HG03025 (cell line): ENCODE measurements around the gene LELP1.
"Not testable (repeated sequence)": the region's sequence is repeated elsewhere in the genome, so short reads cannot be mapped to it uniquely, and the experiment has no call there.

Experiments used
- ATAC-seq: cut with Tn5 transposase; IDR thresholded peaks from one replicate; pipeline ENCODE4 v1.9.1; 2021; ENCODE audit warnings: mild to moderate bottlenecking, moderate library complexity; ENCODE audit not compliant: unreplicated experiment, low FRiP score

Gene LELP1

DNA sequence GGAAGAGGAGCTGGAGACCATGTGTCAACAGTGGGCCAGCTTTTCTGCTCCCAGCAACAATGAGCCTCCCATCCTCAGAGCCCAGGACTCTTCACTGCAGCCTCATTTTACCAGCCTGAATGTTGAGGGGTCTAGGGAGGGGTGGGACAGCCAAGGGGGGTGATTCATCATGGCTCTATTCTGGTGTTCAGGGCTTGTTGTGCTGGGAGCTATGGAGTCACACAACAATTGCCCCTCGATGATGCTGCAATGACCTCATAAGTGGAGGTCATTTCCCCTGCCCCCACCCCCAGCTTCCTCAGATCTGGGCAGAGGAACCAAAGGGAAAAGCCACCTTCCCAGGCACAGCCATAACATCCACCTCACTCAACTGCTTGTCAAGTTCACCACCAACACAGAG, at the start of gene LELP1:
Gene LELP1 (plus strand): TSS at position 301 of the 400 bp plus-strand sequence. CDS start 1,278 bp downstream, outside the sequence.
- ATAC-seq = no peak

DNA sequence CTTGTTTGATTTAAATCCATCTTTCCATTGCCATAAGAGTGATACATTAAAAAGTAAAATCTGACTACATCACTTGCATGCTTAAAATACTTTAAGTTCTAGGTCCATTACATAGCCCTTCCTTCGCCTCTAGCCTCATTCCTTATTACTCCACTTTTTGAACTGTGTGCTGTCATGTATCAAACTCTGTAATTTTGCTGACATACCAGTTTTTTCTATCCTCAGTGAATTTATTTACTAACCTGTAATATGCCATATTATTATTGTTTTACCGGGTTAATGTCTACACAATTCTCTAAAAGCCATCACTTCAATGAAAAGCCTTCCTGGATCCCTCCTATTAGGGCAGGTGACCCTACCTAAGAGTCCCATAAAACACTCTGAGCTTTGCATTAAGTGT, 47.7 kb upstream of the LELP1 start:
- no peak for ATAC-seq

DNA sequence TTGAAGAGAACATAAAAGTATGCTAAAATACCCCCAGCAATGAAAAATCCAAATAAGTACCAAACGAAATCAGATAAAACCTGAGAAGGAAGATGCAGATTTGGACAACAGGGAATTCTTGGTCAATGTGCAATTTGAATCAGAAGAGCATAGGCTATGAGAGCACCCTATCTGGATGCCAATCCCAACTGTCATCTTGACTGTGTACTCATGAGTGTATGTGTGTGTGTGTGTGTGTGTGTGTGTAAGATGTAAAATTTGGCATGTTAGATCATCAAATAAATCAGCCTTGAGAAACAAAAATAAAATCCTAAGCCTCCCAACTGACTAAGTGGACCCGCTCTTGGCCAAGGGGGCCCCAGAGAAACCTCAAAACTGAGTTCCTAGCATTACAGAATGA, 34.5 kb upstream of the LELP1 start:
- ATAC-seq = no peak

DNA sequence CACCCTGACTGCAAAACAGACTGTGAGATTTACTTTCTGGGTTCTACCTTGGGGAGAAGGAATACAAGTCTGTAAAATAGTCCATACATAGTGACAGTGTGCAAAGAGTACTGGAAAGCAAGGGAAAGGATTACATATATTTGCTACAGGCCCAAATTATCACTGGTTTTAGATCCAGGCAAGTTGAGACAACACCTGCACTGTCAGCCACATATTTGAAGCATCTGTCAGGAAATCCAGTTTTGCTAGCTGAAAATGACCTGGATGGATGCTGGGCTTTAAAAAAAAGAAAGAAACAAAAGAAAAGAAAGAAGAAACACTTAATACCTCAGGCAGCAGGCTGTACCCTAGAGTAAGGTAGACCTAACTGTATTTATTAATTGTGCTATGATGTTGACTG, 28.6 kb upstream of the LELP1 start:
- ATAC-seq = no peak

DNA sequence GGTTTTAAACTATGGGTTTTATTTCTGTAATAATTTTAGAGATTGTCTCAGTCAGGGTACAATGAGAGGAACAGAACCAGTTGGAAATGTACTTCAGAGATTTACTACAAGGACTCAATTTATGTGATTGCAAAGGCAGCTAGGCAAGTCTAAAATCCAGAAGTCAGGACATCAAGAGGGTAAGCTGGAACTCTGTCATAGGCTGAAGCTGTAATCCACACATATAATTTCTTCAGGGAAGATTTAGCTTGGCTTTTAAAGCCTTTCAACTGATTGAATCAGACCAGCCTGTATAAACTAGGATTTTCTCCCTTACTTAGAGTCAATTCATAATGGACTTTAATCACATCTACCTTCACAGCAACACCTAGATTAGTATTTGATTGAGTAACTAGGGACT, 24.3 kb upstream of the LELP1 start:
- ATAC-seq = no peak

DNA sequence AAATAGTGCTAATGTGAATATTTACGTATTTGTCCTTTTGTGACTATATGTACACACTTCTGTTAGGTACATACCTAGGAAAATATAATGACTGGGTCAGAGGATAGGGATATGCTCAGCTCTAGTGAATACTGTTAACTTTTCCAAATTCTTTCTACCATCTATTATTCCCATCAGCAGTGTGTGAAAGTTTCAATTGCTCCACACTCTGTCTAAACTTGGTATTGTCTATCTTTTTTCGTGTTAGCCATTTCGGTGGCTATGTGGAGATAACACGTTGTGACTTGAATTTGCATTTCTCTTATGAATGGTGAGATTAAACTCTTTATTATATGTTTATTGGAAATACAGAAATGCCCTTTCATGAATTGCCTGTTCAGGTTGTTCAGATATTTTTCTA, 22.7 kb upstream of the LELP1 start:
- ATAC-seq = no peak

DNA sequence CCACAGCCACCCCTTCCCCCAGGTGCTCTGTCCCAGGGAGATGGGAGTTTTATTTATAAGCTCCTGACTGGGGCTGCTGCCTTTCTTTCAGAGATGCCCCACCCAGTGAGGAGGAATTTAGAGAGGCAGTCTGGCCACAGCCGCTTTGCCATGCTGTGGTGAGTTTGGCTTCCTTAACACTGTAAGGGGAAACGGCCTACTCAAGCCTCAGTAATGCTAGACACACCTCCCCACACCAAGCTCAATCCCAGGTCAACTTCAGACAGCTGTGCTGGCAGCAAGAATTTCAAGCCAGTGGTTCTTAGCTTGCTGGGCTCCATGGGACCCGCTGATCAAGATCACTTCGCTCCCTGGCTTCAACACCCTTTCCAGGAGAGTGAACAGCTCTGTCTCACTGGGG, 14.9 kb upstream of the LELP1 start:
- ATAC-seq = not testable (repeated sequence)

DNA sequence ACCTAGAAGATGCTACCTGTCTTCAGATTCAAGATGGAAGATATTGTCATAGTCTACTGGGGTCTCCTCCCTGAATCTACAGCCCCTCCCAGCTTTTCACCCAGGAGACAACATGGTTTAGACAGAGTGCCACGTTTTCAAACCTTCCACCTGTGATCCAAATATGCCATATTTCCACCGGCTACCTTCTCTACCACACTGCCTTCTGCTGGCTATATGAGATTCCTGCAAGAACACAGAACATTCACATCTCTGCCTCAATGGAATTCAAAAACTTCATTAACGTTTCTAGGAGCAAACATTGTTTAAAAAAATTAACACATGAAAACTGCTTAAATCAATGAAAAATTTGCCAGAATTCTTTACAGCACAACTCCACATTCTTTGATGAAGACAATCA, 12.9 kb upstream of the LELP1 start:
- no peak for ATAC-seq

DNA sequence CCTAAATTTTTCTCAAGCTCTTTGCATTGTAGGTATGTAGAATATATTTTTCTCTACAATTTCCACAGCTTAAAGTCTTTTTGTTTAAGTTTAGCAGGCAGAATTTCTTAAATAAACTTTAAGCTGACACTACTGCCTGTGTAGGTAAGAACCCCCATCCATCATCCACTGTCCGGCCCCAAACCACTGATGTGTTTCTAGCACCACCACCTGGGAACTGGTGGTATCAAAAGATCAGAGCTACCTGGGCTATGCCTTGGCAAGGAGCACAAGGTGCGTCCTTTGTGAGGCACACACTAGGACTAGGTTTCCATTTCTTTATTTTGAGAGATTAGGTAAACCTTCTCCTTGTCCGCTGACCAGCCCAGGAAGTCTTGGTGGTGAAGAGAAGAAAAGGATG, 10.5 kb upstream of the LELP1 start:
- ATAC-seq = no peak

DNA sequence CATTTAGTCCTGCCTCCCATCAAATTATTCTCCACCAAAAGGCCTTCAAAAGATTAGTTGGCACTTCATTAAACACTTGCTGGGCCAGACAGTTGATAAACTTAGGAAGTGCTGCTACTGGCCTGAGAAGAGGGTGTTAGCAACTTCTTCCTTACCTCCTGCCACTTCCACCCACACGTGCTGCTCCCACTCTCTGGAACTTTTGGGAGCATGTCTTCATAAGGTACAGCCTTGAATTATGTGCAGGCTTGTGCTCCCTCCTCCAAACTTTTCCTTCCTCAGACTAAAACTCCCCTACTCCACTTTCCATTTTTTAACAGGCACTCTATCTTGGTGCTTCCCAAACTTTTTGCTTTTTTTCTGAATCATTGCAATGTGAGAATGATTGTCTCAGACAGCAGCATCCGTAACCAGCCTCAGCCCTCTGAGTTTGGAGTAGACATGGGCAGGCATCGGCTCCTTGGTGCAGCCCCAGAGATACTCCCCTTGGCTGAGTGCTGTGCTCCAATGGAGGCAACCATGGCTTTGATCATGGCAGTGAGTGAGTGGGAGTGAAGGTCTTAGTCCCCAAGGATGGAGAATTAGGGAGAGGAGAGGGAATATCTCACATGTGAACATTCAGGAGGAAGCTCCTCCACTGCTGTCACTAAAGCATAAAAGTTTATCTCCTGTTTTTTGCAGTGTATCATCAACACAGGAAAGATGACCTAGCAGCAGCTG, 8.7 kb upstream of the LELP1 start:
- no peak for ATAC-seq

DNA sequence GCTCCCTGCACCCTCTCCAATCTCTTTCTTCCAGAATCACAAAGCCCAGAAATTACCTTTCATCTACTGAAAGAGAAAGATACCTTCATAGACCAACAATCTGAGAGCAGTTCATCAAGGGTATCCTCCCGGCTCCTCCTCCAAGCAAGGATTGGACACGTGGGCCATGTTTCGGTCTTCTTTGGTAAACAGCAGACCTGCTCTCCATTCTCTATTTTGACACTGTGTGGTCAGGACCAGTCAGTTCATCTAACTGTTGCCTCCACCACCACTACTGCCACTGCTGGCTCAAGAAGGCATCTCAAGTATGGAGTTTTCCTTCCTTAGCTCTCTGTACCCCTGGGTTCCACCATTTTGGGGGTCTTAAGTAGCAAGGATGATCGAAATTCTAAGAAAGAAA, 8.0 kb upstream of the LELP1 start:
- ATAC-seq = no peak

DNA sequence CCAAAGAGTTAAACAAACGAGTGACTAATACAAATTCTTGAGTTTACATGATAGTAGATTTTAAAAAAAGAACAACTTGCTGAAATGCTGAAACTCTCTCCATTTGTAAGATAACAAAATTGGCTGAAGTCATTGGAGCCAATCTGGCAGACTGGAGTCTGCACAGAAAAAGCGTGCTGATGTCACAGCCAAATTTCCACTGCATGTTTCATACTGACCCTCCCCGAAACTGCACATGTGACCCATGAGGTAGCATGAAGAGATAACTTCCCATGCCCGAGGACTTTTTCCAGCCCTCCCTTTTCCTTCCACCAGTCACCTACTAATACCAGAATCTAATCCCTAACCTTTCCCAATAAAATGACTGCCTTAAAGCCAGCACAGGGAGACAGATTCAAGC, 1.2 kb upstream of the LELP1 start:
- ATAC-seq = no peak

DNA sequence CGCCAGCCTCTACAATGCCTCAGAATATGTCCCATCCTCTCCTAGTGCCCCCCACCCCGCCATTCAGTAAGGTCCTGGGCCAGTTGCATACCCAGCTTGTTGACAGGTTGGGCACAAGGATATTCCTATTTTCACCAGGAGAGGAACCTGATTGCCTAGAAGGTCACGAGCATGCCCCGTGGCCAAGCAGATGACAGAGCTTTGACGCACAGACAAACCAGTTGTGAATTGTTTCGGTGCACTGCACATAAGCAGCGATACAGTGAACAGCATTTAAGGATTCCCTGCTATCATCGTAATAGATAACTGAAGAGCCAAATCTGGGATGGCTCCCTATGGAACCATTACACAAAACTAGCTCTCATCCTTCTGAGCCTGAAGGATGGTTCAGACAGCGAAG, 3.4 kb downstream of the LELP1 start:
- no peak for ATAC-seq

DNA sequence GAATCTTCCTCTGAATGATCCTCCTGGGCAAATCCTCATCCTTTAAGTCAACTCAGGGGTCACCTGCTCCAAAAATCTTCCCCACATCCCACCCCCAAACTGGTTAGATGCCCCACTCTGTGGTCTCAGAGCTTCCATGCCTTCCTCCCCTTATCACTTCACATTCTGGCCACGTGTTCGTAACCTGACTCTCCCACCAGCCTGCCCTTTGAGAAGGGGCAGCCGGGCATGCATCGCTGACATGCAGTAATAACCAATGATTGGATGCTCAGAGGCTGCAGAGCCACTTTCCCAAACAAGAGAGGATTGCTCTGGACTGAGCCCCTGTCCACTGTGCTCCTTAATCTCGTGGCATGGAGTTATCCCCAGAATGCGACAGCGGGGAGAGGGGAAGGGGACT, 7.0 kb downstream of the LELP1 start:
- ATAC-seq = no peak

DNA sequence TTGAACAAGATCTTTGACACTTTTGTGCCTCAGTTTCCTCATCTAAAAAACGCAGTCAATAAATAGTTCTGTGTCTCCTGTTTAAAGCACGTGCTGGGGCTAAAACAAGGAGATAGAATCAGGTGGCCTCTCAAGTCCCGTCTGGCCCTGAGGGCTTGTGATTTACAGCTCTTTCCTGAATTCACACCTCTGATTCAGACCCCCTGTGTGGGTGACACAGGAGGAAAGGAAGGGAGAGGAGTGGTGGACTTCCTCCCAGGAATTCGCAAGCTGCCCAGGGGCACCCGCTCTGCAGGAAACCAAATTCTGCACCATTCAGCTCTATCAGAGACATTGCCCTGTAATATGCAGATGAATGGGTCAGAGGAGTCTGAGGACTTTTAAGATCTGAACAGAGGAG, 9.0 kb downstream of the LELP1 start:
- ATAC-seq = no peak

DNA sequence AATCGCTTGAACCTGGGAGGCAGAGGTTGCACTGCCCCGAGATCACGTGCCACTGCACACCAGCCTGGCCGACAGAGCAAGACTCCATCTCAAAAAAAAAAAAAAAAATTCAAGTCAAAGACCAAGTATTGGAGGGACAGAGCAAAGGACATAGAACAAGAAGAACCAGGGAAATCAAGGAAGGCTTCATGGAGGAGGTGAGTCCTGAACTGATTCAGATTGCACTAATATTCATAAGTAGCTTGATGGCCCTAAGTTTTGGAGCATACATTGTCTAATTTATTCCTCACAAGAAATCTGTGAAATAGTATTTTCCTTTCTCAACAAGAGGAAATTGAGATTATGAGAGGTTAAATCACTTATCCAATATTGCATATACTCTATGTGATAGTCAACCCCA, 10.3 kb downstream of the LELP1 start:
- ATAC-seq = no peak

DNA sequence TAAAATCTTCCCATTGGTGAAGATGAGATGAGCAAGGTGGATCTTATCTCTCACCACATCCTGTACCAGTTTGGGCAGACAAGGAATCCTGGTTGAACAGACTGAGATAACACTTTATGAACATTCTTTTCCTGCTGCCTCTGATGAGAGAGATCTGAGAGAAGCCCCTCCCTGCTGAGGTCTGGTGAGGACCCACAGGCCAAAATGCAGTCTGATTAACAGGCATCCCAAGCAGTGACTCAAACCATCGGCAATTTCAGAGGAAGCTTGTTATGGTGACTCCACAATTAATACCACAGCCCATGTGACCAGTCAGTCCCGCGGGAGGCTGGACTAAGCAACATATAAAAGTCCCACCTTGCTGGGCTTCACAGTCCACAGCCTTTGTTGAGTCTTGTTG, 14.0 kb downstream of the LELP1 start, which contains the start of gene PRR9:
Gene PRR9 (plus strand): TSS at position 373 of the 400 bp plus-strand sequence. CDS start 561 bp downstream, outside the sequence.
- no peak for ATAC-seq

DNA sequence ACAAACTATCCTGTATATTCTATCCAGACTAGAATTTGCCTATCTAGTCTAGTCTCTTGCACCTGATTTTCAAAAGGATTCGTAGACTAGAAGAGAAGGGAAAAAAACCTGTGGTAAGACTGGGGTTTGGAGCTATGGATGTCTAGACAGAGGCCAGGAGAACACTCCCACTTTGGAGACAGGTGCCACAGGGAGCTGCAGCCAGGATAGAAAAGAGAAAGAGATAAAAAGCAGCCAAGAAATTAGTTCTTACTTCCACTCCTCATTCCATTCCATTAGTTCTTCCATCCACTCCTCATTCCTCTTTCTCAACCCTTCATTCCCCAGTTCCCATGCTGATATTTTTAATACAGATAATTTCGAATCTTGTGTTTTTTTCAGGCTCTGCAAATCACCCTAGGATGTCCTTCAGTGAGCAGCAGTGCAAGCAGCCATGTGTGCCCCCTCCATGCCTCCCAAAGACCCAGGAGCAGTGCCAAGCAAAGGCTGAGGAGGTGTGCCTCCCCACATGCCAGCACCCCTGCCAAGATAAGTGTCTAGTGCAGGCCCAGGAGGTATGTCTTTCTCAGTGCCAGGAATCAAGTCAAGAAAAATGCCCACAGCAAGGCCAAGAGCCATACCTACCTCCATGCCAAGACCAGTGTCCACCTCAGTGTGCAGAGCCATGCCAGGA, 14.7 kb downstream of the LELP1 start:
- no peak for ATAC-seq

DNA sequence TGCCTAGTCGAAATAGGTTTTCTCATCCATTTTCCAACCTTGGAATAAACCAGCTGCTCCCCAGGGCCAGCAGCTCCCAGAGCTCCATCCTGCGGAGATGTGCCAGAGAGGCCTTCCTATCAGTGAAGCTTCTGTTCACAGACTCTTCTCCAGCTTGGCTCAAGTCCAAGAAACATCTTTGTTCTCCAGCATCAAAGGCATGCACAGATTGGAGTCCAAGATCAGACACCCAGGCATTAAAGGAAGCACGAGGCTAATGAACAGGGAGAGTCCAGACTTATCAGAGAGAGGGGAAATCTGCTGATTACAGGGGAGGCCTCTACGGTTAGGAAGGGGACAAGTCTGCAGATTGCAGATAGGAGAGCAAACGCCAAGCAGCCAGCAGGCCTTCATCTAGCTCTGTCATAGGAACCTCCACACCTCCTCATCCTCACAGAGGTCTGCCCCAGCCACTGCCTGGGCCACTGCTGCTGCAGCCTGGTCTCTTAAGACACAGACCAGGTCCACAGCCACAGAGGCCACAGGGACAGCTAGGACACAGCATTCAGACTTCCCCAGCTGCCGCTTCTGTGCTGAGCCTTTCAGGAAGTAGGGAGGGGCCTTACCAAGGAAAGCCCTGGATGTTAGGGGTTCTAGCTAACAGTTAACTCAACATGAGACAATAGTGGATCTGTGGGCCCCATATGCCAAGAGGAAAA, 17.5 kb downstream of the LELP1 start:
- no peak for ATAC-seq

DNA sequence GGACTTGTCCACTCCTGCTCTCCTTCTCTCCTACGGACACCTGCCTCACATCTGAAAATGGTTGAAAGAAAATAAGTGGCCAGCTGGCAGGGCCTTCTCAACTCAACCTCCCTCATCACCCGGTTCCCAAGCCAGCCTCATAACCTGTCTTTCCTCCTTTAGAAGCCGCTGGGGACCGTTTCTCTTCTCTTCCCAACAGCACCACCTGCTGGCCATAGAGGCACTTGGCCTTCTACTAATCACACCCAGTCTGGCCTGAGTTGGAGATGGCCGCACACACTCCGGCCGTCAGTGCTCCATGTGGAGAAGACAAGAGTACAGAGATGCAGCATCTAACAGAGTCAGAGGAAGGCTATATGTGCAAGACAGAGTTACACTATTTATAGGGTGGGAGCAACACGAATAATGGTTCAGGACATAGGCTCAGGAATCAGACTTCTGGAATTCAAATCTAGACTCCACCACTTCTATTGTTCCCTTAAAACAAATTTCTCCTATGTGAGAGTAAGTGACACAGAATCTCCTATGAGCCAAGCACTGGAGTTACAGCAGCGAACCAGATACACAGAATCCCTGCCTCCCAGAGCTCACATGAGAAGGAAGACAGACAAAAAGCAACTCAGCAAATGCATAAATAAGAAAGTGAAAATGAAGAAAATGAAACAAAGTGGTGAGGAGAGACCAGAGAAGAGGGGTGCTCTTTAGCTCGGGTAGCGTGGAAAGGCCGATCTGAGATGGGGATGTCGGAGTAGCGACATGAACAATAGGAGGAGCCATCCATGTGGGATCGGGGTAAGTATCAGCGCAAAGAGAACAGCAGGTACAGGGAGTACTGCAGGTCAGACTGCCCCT, 20.0 kb downstream of the LELP1 start:
- ATAC-seq = peak; percentile 88

DNA sequence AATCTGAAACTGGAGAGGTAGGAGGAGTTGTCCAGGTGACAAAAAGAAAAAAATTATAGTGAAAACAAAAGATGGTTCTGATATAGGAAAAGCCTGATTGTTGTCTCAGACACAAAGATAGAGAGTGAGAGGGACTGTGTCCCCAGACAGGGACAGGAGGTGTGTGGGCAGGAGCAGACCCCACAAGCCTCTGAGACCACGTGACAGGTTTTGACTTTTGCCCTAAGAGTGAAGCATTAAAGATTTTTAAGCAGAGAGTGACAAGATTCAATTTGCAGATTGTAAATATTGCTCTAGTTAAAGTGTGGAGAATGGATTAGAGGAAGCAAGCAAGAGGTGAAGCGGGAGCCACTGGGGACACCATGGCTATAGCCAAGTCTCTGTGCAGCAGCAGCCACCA, 24.6 kb downstream of the LELP1 start:
- no peak for ATAC-seq
